ENCODE measurements around the gene MYOT. TPM values are rescaled to one million over a fixed set of nuclear protein-coding genes. Genes with fewer than 3 reads are reported as not detected.

The MYOT gene
- total RNA-seq, 2 donors from 2014 or later: 16.3 to 16.4 TPM

DNA sequence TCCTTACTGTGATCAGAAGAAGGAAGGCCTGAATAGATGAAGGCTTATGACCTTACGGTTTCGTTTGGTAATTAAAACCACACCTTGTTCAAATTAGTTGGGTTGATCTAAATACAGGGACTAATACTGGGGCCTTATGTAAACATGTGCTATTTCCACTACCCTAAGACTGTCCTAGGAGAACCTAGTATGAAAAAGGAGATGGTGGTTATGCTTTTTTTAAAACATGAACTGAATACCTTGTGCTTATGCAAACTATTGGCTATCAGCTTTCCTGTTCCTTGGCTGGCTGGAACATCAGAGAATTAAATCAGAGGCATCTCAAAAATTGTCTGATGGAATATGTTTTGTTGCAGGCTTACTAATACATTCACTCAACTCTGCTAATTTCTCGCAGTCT lies 3.9 kb downstream of the MYOT start:
- DNase-seq (ENCODE audit: low spot score) (no peak), ATAC-seq (ENCODE audit: insufficient number of reproducible peaks, low FRiP score, low read depth) (no peak)
- H3K27ac ChIP-seq: no peak overlapping the region
- no peaks in the 10 kb centered on the region for H3K36me3 ChIP-seq
- no peaks in the 10 kb centered on the region for H3K27me3 ChIP-seq (replicated peaks; ENCODE audit: insufficient read depth)
- H3K4me3 ChIP-seq: no peak overlapping the region
- TF ChIP-seq, protein P1, sequence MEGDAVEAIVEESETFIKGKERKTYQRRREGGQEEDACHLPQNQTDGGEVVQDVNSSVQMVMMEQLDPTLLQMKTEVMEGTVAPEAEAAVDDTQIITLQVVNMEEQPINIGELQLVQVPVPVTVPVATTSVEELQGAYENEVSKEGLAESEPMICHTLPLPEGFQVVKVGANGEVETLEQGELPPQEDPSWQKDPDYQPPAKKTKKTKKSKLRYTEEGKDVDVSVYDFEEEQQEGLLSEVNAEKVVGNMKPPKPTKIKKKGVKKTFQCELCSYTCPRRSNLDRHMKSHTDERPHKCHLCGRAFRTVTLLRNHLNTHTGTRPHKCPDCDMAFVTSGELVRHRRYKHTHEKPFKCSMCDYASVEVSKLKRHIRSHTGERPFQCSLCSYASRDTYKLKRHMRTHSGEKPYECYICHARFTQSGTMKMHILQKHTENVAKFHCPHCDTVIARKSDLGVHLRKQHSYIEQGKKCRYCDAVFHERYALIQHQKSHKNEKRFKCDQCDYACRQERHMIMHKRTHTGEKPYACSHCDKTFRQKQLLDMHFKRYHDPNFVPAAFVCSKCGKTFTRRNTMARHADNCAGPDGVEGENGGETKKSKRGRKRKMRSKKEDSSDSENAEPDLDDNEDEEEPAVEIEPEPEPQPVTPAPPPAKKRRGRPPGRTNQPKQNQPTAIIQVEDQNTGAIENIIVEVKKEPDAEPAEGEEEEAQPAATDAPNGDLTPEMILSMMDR (IDR thresholded peaks at IDR 0.05): no peak
- H3K4me1 ChIP-seq (ENCODE audit: control insufficient read depth in 1 of 2, low read depth in 2 of 2): no peaks in the 10 kb centered on the region
- H3K9me3 ChIP-seq: no peaks in the 10 kb centered on the region

DNA sequence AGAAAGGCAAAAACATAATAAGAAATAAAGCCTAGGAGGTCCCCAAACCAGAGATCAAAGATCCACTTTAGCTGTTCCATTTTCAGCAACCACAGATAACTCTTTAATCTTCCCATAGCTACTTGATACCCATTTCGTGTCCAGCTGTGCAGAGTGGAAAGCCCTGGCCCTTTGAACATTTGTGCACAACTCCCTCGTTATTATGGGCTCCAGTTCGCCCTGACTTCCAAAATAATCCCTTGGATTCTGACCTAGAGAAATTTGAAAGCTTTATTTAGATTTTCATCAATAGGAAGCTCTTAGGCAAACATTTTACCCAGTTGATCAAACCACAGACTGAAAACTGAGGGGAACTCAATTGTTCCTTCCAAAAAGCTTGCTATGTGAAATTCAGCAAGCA lies 4.8 kb downstream of the MYOT start:
- Histone ChIP-seq H3K27ac (no peak overlapping the region), H3K9me3 (no peaks in the 10 kb centered on the region), H3K4me1 (ENCODE audit: control insufficient read depth in 1 of 2, low read depth in 2 of 2) (no peaks in the 10 kb centered on the region), H3K27me3 (replicated peaks; ENCODE audit: insufficient read depth) (no peaks in the 10 kb centered on the region), H3K36me3 (no peaks in the 10 kb centered on the region), H3K4me3 (no peak overlapping the region)
- TF ChIP-seq, protein P1 (IDR thresholded peaks at IDR 0.05): no peak
- no peak for ATAC-seq (ENCODE audit: insufficient number of reproducible peaks, low FRiP score, low read depth)
- DNase-seq (ENCODE audit: low spot score): no peak

DNA sequence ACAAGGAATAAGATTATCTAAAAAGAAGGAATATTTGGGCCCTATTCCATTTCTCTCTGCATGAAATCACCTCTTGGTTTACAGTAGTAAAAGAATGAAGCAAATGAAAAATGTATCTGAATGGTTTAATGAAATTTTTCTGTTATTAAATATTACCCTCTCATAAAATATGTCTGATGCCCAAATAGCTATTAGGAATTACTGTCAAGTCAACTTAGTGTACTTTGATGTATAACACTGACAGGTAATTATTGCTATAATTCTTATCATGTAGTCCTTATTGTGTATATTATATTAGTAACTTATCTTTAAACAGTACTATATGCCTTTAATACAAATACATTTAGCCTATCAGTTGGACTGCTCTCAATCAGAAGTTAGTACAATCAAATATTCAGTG lies 8.4 kb downstream of the MYOT start:
- DNase-seq (ENCODE audit: low spot score) (no peak), ATAC-seq (ENCODE audit: insufficient number of reproducible peaks, low FRiP score, low read depth) (no peak)
- H3K4me1 ChIP-seq (ENCODE audit: control insufficient read depth in 1 of 2, low read depth in 2 of 2): peaks cover 2 to 14% of the 10 kb centered on the region in 2 donors
- no peaks in the 10 kb centered on the region for H3K36me3 ChIP-seq
- H3K9me3 ChIP-seq: no peaks in the 10 kb centered on the region
- TF ChIP-seq, protein P1 (IDR thresholded peaks at IDR 0.05): no peak
- no peak overlapping the region for H3K27ac ChIP-seq
- H3K4me3 ChIP-seq: no peak overlapping the region
- H3K27me3 ChIP-seq (replicated peaks; ENCODE audit: insufficient read depth): no peaks in the 10 kb centered on the region

DNA sequence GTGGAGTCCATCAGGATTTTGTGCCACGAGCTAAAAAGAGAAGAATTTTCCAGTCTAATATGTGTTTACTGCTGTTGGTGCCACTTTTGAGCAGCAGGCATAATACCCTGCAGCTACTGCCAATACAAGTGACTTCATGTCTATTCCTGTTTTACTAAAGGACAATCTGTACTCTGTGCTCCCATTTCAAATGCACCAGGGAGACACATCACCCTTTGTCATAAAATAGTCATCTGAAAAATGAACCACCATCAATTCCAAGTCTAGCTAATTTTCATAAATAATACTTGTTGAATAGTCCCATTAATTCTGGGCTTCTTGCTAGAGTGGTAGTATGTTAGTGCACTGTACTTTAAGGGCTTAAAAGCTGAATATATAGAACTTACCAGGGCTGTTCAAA lies 12.7 kb downstream of the MYOT start:
- ATAC-seq (ENCODE audit: insufficient number of reproducible peaks, low FRiP score, low read depth) (peak; percentile 84), DNase-seq (ENCODE audit: low spot score) (no peak)
- Histone ChIP-seq H3K36me3 (no peaks in the 10 kb centered on the region), H3K4me1 (ENCODE audit: control insufficient read depth in 1 of 2, low read depth in 2 of 2) (peaks cover 4 to 17% of the 10 kb centered on the region in 2 donors), H3K9me3 (no peaks in the 10 kb centered on the region), H3K4me3 (peak overlapping the region; percentile 29), H3K27ac (peak overlapping the region; percentile 81 to 83), H3K27me3 (replicated peaks; ENCODE audit: insufficient read depth) (no peaks in the 10 kb centered on the region)
- TF ChIP-seq, protein P1 (IDR thresholded peaks at IDR 0.05): no peak

DNA sequence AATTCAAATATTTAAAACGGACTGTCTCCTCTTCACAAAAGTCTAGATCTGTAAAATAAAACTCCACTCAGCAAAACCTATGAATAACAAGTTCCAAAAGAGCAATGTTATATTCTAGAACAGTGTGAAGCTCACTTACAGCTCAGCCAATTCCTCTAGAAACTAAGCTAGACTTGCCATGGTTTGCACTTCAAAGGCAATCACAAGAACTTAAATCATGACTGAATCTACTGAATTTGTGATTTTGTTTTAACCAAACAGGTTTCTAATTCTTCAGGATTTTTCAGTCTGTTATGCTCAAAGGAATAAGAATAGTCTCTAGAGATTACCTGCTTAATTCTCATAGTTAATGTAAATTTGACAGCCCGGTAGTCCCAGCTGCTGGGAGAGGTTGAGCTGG lies 20.2 kb downstream of the MYOT start:
- Histone ChIP-seq H3K27ac (peak overlapping the region; percentile 78 to 89), H3K27me3 (replicated peaks; ENCODE audit: insufficient read depth) (no peaks in the 10 kb centered on the region), H3K9me3 (no peaks in the 10 kb centered on the region), H3K36me3 (no peaks in the 10 kb centered on the region), H3K4me3 (no peak overlapping the region), H3K4me1 (ENCODE audit: control insufficient read depth in 1 of 2, low read depth in 2 of 2) (peaks cover 5 to 24% of the 10 kb centered on the region in 2 donors)
- no peak for DNase-seq (ENCODE audit: low spot score)
- no peak for ATAC-seq (ENCODE audit: insufficient number of reproducible peaks, low FRiP score, low read depth)
- TF ChIP-seq, protein P1 (IDR thresholded peaks at IDR 0.05): no peak
